SJCRH30 (cell line): ENCODE data around the gene RHBDL2. TPM values are rescaled to one million over a fixed set of nuclear protein-coding genes. Genes with fewer than 3 reads are reported as not detected.
A peak's percentile ranks its signal among the peaks of the same experiment; 100 is the strongest.

Source experiments
- DNase-seq, 2 experiments: peaks; one replicate each; pipeline ENCODE4 v3.0.0-alpha.2; 2015 to 2020
- H3K27ac ChIP-seq: fragments of 250-450 bp; sonication (Bioruptor Pico); 2 replicates; pipeline ENCODE4 v1.5.1; 2020; ENCODE audit warnings: mild to moderate bottlenecking, moderate library complexity
- H3K27me3 ChIP-seq: fragments of 250-450 bp; sonication (Bioruptor Pico); 2 replicates; pipeline ENCODE4 v1.5.1; 2020; ENCODE audit warnings: mild to moderate bottlenecking, moderate library complexity
- H3K36me3 ChIP-seq: fragments of 250-450 bp; sonication (Bioruptor Pico); 2 replicates; pipeline ENCODE4 v1.5.1; 2020; ENCODE audit warnings: mild to moderate bottlenecking, moderate library complexity
- H3K4me1 ChIP-seq: fragments of 250-450 bp; sonication (Bioruptor Pico); 2 replicates; pipeline ENCODE4 v1.5.1; 2020; ENCODE audit warnings: mild to moderate bottlenecking, moderate library complexity
- H3K4me3 ChIP-seq: fragments of 250-450 bp; sonication (Bioruptor Pico); 2 replicates; pipeline ENCODE4 v1.5.1; 2020; ENCODE audit warnings: mild to moderate bottlenecking, moderate library complexity
- H3K9me3 ChIP-seq: fragments of 250-450 bp; sonication (Bioruptor Pico); replicated peaks from 2 replicates; pipeline ENCODE4 v1.5.1; 2020; ENCODE audit warnings: mild to moderate bottlenecking, moderate library complexity
- total RNA-seq: library from RNA; depleted of rRNA; stranded (reverse); fragments of >200 nt; shearing (Covaris generic); gene quantifications from 2 replicates; pipeline ENCODE4 v1.2.3, GENCODE V29; 2014

Gene RHBDL2
- total RNA-seq, 1 experiment from 2014 or later: 0.10 TPM

DNA sequence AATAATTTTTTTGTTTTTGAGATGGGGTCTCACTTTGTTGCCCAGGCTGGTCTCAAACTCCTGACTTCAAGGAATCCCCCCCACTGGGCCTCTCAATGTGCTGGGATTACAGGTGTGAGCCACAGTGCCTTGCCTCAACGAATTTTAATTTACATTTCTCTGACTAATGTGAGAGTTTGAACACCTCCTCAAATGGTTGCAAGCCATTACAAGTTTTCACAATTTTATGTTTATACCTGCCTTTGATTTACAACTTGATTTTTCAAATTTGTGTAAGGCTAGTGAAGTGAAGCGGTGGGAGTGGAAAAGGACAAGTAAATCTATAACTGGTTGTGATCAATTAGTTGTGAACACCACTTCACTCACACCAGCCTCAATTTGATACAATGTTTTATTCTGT is 8.9 kb upstream of the RHBDL2 start:
- no peaks in the 10 kb centered on the region for H3K4me1 ChIP-seq
- no peak overlapping the region for H3K4me3 ChIP-seq
- no peak overlapping the region for H3K27ac ChIP-seq
- no peaks in the 10 kb centered on the region for H3K27me3 ChIP-seq
- DNase-seq: no peak
- H3K9me3 ChIP-seq: no peaks in the 10 kb centered on the region
- no peaks in the 10 kb centered on the region for H3K36me3 ChIP-seq

- DNase-seq: no peak
- Histone ChIP-seq H3K9me3 (no peaks in the 10 kb centered on the region), H3K27ac (no peak overlapping the region), H3K4me1 (no peaks in the 10 kb centered on the region), H3K27me3 (no peaks in the 10 kb centered on the region), H3K36me3 (no peaks in the 10 kb centered on the region), H3K4me3 (no peak overlapping the region)
These were observed 2.9 kb upstream of the RHBDL2 start for GRCh38 chr1:38944547-38944946.

- 0 out of 2 replicates have a peak, but pooled peaks cover 7% of the 10 kb centered on the region for H3K27me3 ChIP-seq
- H3K9me3 ChIP-seq: no peaks in the 10 kb centered on the region
- no peak overlapping the region for H3K4me3 ChIP-seq
- H3K27ac ChIP-seq: no peak overlapping the region
- no peaks in the 10 kb centered on the region for H3K36me3 ChIP-seq
- DNase-seq: no peak
- no peaks in the 10 kb centered on the region for H3K4me1 ChIP-seq
These were observed 1.2 kb upstream of the RHBDL2 start for GRCh38 chr1:38942664-38943428.

GRCh38 chr1:38941093-38941492 is 537 bp downstream of the RHBDL2 start:
- Histone ChIP-seq H3K4me3 (no peak overlapping the region), H3K27ac (no peak overlapping the region), H3K4me1 (no peaks in the 10 kb centered on the region)

GRCh38 chr1:38940339-38941047 is 1.1 kb downstream of the RHBDL2 start:
- no peaks in the 10 kb centered on the region for H3K36me3 ChIP-seq

More at GRCh38 chr1:38941093-38941492, 537 bp downstream of the RHBDL2 start:
- no peaks in the 10 kb centered on the region for H3K9me3 ChIP-seq
- 0 out of 2 replicates have a peak, but pooled peaks cover 7% of the 10 kb centered on the region for H3K27me3 ChIP-seq
- DNase-seq: no peak
- H3K36me3 ChIP-seq: no peaks in the 10 kb centered on the region

GRCh38 chr1:38938722-38939260 is 2.8 kb downstream of the RHBDL2 start:
- Histone ChIP-seq H3K27ac (no peak overlapping the region), H3K4me1 (no peaks in the 10 kb centered on the region), H3K27me3 (peaks cover 7% of the 10 kb centered on the region; the same call in 1 of the 2 replicates), H3K9me3 (no peaks in the 10 kb centered on the region), H3K4me3 (no peak overlapping the region), H3K36me3 (no peaks in the 10 kb centered on the region)
- no peak for DNase-seq

More at GRCh38 chr1:38940339-38941047, 1.1 kb downstream of the RHBDL2 start:
- no peak overlapping the region for H3K27ac ChIP-seq
- DNase-seq: no peak
- no peaks in the 10 kb centered on the region for H3K4me1 ChIP-seq
- H3K9me3 ChIP-seq: no peaks in the 10 kb centered on the region
- peaks cover 7% of the 10 kb centered on the region; the same call in 1 of the 2 replicates for H3K27me3 ChIP-seq
- H3K4me3 ChIP-seq: no peak overlapping the region

DNA sequence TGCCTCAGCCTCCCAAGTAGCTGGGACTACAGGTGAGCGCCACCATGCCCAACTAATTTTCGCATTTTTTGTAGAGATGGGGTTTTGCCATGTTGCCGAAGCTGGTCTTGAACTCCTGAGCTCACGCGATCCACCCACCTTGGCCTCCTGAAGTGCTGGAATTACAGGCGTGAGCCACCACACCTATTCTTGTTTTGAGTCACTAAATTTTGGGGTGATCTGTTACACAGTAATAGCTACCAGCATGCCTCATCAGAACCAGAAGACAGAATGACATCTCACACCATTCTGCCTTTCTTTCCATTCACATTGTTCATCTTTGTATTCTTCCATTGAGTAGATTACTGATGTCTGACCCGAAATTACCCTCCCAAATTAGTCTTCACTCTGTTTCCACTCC is 9.1 kb downstream of the RHBDL2 start:
- Histone ChIP-seq H3K27me3 (peaks cover 5% of the 10 kb centered on the region), H3K4me1 (no peaks in the 10 kb centered on the region), H3K9me3 (no peaks in the 10 kb centered on the region), H3K27ac (no peak overlapping the region), H3K4me3 (no peak overlapping the region), H3K36me3 (no peaks in the 10 kb centered on the region)
- DNase-seq: no peak

DNA sequence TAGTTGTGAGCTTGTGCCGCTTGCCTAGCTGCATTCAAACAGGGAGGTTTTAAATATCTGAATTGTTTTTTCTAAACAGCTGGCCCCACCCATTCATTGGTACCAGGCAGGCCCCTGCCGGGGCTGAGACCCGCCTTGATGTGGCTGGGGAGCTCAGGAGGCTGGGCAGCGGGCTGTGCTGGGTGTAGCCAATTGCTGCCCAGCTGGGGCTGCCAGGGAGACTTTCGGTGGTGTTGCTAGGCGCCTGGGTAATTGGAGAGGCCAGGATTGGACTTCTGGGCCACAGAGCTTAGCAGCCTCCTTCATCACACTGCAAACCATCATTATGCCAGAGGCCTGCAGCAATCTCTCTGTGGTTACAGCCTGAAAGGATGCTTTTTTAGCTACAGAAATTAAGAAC is 12.2 kb downstream of the RHBDL2 start:
- H3K36me3 ChIP-seq: no peaks in the 10 kb centered on the region
- DNase-seq: peak; percentile 29 to 32
- H3K9me3 ChIP-seq: no peaks in the 10 kb centered on the region
- no peak overlapping the region for H3K4me3 ChIP-seq
- H3K27me3 ChIP-seq: peaks cover 5% of the 10 kb centered on the region; the same call in 1 of the 2 replicates
- no peaks in the 10 kb centered on the region for H3K4me1 ChIP-seq
- no peak overlapping the region for H3K27ac ChIP-seq

DNA sequence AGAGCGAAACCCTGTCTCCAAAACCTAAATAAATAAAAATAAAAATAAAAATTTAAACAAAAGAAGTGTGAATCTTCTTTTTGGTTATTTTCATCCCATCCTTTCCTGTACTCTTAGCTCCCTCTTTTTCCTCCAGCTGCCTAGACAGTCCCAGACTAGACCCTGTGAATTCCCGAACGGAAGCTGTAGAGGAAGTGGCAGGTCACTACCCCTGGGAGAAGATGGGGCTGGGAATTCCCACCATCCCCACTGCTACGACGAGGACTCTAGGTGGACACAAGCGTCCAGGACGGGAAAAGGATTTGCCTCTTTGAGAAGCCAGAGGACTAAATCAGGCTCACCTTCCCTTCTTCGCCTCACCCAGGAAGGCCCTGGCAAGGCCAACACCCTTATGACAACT is 12.6 kb downstream of the RHBDL2 start:
- Histone ChIP-seq H3K36me3 (no peaks in the 10 kb centered on the region), H3K27ac (no peak overlapping the region), H3K4me1 (no peaks in the 10 kb centered on the region), H3K9me3 (no peaks in the 10 kb centered on the region), H3K4me3 (no peak overlapping the region), H3K27me3 (peaks cover 5% of the 10 kb centered on the region; the same call in 1 of the 2 replicates)
- DNase-seq: no peak

DNA sequence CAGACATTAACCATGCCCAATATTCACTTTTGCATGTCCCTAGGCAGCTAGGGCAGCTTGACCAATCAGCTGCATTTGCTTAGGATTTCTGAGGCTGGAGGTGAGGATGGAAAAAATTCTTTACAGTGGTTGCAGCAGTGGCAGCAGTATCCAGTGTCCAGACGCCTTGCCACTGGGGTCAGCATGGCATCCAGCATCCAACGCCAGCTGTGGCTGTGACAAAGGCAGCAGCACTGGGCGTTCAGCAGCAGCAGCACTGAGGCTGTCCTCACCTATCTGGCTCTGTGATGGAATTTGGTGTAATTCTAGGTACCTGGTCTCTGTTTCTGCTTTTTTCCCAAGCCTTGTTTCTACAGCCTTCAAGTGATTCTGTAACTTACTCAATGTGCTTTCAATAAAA is 15.5 kb downstream of the RHBDL2 start:
- Histone ChIP-seq H3K27ac (no peak overlapping the region), H3K4me3 (no peak overlapping the region), H3K27me3 (peaks cover 5% of the 10 kb centered on the region; the same call in 1 of the 2 replicates), H3K4me1 (no peaks in the 10 kb centered on the region), H3K36me3 (no peaks in the 10 kb centered on the region), H3K9me3 (no peaks in the 10 kb centered on the region)
- DNase-seq: no peak

DNA sequence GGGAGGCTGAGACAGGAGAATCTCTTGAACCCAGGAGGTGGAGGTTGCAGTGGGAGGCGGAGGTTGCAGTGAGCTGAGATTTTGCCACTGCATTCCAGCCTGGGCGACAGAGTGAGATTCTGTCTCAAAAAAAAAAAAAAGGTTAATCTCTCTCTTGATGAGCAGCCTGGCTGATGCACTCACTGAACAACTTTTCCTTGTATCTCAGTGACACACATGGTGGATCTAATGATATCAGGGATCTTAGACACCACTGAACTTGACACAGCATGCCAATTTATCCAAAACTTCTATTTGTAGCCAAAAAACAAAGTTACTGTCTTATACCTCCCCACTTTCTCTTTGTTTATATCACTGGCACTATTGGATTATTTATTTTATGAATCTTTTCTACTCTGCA is 16.2 kb downstream of the RHBDL2 start:
- no peak for DNase-seq
- Histone ChIP-seq H3K27me3 (peaks cover 5% of the 10 kb centered on the region; the same call in 1 of the 2 replicates), H3K36me3 (no peaks in the 10 kb centered on the region), H3K4me1 (no peaks in the 10 kb centered on the region), H3K4me3 (no peak overlapping the region), H3K27ac (no peak overlapping the region), H3K9me3 (no peaks in the 10 kb centered on the region)

- no peaks in the 10 kb centered on the region for H3K4me1 ChIP-seq
- no peak overlapping the region for H3K4me3 ChIP-seq
- H3K27ac ChIP-seq: no peak overlapping the region
- H3K9me3 ChIP-seq: no peaks in the 10 kb centered on the region
- H3K36me3 ChIP-seq: no peaks in the 10 kb centered on the region
- no peaks in the 10 kb centered on the region for H3K27me3 ChIP-seq
- DNase-seq: no peak
These were observed 18.0 kb downstream of the RHBDL2 start for GRCh38 chr1:38923607-38924006.

DNA sequence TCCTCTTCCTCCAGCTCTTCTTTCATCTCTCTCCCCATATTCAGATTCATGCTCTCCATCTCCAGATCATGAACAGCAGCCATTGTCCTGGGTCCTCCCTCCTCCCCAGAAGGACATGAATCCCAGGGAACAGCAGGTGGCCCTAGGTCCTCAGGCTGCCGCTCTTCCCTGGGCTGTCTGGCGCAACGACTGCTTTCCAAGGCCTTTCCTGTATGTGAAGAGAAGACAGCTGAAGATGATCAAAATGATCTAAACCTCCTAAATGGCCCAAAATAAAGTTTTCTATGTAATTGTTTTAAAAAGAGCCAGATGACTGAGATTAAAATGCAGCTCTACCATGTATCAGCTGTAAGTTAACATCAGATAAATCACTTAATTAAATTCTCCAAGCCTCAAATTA is 22.5 kb downstream of the RHBDL2 start:
- Histone ChIP-seq H3K4me3 (no peak overlapping the region), H3K27me3 (no peaks in the 10 kb centered on the region), H3K36me3 (no peaks in the 10 kb centered on the region), H3K9me3 (no peaks in the 10 kb centered on the region; the same call in 1 of the 2 replicates), H3K4me1 (no peaks in the 10 kb centered on the region), H3K27ac (no peak overlapping the region)
- DNase-seq: peak in 1 of 2 experiments; percentile 30

- peak in 1 of 2 experiments; percentile 28 for DNase-seq
- no peaks in the 10 kb centered on the region; the same call in 1 of the 2 replicates for H3K9me3 ChIP-seq
- H3K27ac ChIP-seq: no peak overlapping the region
- no peak overlapping the region for H3K4me3 ChIP-seq
- no peaks in the 10 kb centered on the region for H3K27me3 ChIP-seq
- no peaks in the 10 kb centered on the region for H3K4me1 ChIP-seq
- H3K36me3 ChIP-seq: no peaks in the 10 kb centered on the region
These were observed 23.1 kb downstream of the RHBDL2 start for GRCh38 chr1:38918568-38918967.

DNA sequence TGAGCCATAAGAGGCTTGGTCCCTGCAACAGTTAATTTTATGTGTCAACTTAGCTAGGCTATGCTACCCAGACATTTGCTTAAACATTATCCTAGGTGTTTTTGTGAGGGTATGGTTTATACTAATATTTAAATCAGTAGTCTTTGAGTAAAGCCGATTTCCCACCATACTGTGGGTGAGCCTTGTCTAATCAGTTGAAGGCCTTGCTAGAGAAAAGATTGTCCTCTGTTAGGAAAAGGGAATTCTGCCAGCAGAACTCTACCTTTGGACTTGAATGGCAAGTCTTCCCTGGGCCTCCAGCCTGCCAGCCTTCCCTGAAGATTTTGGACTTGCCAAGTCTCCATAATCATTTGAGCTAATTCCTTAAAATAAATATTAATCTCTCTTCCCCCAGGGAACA is 23.9 kb downstream of the RHBDL2 start:
- Histone ChIP-seq H3K4me3 (no peak overlapping the region), H3K27ac (no peak overlapping the region), H3K36me3 (no peaks in the 10 kb centered on the region), H3K4me1 (no peaks in the 10 kb centered on the region), H3K27me3 (no peaks in the 10 kb centered on the region), H3K9me3 (no peaks in the 10 kb centered on the region; the same call in 1 of the 2 replicates)
- DNase-seq: no peak
